22Rv1 (cell line): Measurements from ENCODE around the gene ACSF2.
A peak's percentile ranks its signal among the peaks of the same experiment; 100 is the strongest.

Experiments
- H3K27ac ChIP-seq: fragments of 450-650 bp; 2 replicates; pipeline ENCODE4 v1.5.1; 2017
- CTCF ChIP-seq: fragments of 450-650 bp; IDR thresholded peaks from 2 replicates; pipeline ENCODE4 v1.5.1; 2017; ENCODE audit warnings: mild to moderate bottlenecking
- ZFX ChIP-seq: fragments of 450-650 bp; IDR thresholded peaks from 2 replicates; pipeline ENCODE4 v1.6.1; 2017; ENCODE audit warnings: antibody characterized with exemption, borderline replicate concordance

The ACSF2 gene

GRCh38 chr17:50425682-50426471, at the start of gene ACSF2:
TSS of gene ACSF2 (plus strand) at chr17:50426218. CDS start at chr17:50426262, 44 bp downstream.
- TF ChIP-seq CTCF = no peak
- no peak for TF ChIP-seq ZFX
- peak within 1 kb of the TSS; percentile 42; the same call in 1 of the 2 replicates for H3K27ac ChIP-seq

GRCh38 chr17:50379351-50380132, 46.5 kb upstream of the ACSF2 start:
- TF ChIP-seq ZFX = no peak
- no peak for TF ChIP-seq CTCF
- H3K27ac ChIP-seq = no peak overlapping the region

- TF ChIP-seq ZFX (no peak), CTCF (peak; percentile 33; the same call in 1 of the 2 replicates)
- H3K27ac ChIP-seq = no peak overlapping the region
These were observed 45.4 kb upstream of the ACSF2 start for GRCh38 chr17:50380369-50381259.

- no peak overlapping the region for H3K27ac ChIP-seq
- TF ChIP-seq CTCF = no peak
- no peak for TF ChIP-seq ZFX
These were observed 44.7 kb upstream of the ACSF2 start for GRCh38 chr17:50381260-50381815.

GRCh38 chr17:50381920-50382319, 44.1 kb upstream of the ACSF2 start:
- H3K27ac ChIP-seq = peak overlapping the region; percentile 27; the same call in 1 of the 2 replicates
- no peak for TF ChIP-seq CTCF
- no peak for TF ChIP-seq ZFX

- no peak overlapping the region for H3K27ac ChIP-seq
- TF ChIP-seq CTCF = no peak
- no peak for TF ChIP-seq ZFX
These were observed 43.1 kb upstream of the ACSF2 start for GRCh38 chr17:50382931-50383330.
